Activated naive CD4-positive, alpha-beta T cell treated with anti-CD3 and anti-CD28 coated beads for 36 hours (primary cell): Measurements from ENCODE around the gene SYDE2. TPM values are rescaled to one million over a fixed set of nuclear protein-coding genes. Genes with fewer than 3 reads are reported as not detected.
"Not testable (repeated sequence)": the region's sequence is repeated elsewhere in the genome, so short reads cannot be mapped to it uniquely, and the experiment has no call there.

ENCODE experiments used
- CTCF ChIA-PET: fragments of 350-600 bp; sonication (Branson Sonifier 250); formaldehyde crosslinking; loops from one replicate; lab custom pipeline; 2021; ENCODE audit warnings: antibody characterized with exemption; lab: Charles Lee
- DNase-seq: peaks from one replicate; pipeline ENCODE4 v3.0.0-alpha.2; 2020
- H3K27ac Mint-ChIP-seq: one replicate; pipeline ENCODE4 v1.8.0; 2021; ENCODE audit warnings: mild to moderate bottlenecking, mixed read lengths
- H3K27me3 Mint-ChIP-seq: one replicate; pipeline ENCODE4 v1.8.0; 2021; ENCODE audit warnings: low read depth, mixed read lengths
- H3K36me3 Mint-ChIP-seq: one replicate; pipeline ENCODE4 v1.8.0; 2021; ENCODE audit warnings: low read depth, mixed read lengths
- H3K4me1 Mint-ChIP-seq: one replicate; pipeline ENCODE4 v1.8.0; 2021; ENCODE audit warnings: low read depth, mixed read lengths
- H3K4me3 Mint-ChIP-seq: one replicate; pipeline ENCODE4 v1.8.0; 2021; ENCODE audit warnings: mild to moderate bottlenecking, moderate library complexity, mixed read lengths
- H3K9me3 Mint-ChIP-seq: one replicate; pipeline ENCODE4 v1.8.0; 2021; ENCODE audit warnings: mixed read lengths
- intact Hi-C: fragments of 100-400 bp; cut with micrococcal nuclease; formaldehyde crosslinking; loops from one replicate; pipeline ENCODE4 v1.15.1; 2023
- total RNA-seq, 2 experiments: library from RNA; stranded (reverse); gene quantifications; one replicate each; pipeline ENCODE4 v1.2.3, GENCODE V29; 2021

The SYDE2 gene
- total RNA-seq, 2 experiments from 2014 or later: 4.4 to 5.1 TPM

DNA sequence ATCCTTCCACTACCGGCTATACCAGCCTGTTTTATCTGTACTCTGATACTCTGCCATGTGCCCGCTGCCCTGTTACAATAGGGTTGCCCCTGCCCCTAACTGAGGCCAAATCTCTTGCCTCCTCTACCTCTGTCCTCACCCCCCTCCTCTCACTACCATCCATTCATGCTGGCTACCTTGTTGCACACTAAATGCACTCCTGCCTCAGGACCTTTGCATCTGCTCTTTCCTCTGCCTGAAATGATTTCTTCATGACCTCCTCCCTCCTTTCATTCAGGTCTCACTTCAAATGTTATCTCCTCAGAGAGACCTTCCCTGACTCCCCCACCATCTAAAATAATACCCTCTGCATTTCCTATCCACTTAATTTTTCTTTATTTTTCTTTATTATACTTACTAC lies 7.7 kb upstream of the SYDE2 start:
- intact Hi-C loops: loop anchor here (10.0 kb wide), 2 partner anchors 1044 to 1186 kb away; partner anchors contain the start of gene ODF2L
- no peak overlapping the region for H3K27ac Mint-ChIP-seq
- H3K4me1 Mint-ChIP-seq: no peaks in the 10 kb centered on the region
- no peak overlapping the region for H3K4me3 Mint-ChIP-seq
- CTCF ChIA-PET: no interaction called here
- DNase-seq: no peak
- no peaks in the 10 kb centered on the region for H3K36me3 Mint-ChIP-seq
- H3K27me3 Mint-ChIP-seq: no peaks in the 10 kb centered on the region
- no peaks in the 10 kb centered on the region for H3K9me3 Mint-ChIP-seq

DNA sequence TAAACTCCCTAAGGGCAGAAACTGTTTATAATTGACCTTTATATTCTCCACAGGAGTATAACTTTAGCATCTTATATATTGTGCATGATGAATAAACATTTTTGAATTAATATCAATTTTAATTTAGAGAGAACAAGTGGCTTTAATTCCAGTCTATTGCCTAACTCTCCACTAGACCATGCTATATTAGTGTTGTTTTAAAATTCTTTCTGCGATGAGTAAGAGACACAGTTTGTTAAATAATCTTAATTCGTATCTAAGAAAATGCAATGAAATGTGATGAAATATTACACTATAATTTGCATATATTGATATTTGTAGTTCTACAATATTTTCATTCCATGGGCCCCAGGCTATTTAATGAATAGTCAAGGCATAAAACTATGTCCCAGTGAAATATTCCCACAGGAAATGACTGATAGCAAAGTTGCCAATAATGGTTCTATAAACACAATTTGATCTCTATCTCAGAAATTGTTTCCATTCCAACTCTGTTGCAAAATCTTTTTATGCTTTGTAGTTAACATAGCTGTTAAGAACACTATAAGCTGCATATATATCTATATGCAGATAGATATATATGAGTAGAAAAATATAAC lies 2.9 kb upstream of the SYDE2 start:
- H3K27me3 Mint-ChIP-seq: no peaks in the 10 kb centered on the region
- CTCF ChIA-PET: interaction anchor here (0.6 to 1.0 kb wide), 2 partner anchors 259 to 1761 kb away, joined by 3 to 5 read pairs; no protein-coding TSS in a partner anchor
- peaks cover 4% of the 10 kb centered on the region for H3K36me3 Mint-ChIP-seq
- intact Hi-C loops: loop anchor here (5.0 to 10.0 kb wide), 3 partner anchors 696 to 1191 kb away; partner anchors contain the start of genes GNG5, ODF2L and SPATA1
- no peaks in the 10 kb centered on the region for H3K9me3 Mint-ChIP-seq
- H3K4me3 Mint-ChIP-seq: no peak overlapping the region
- no peak for DNase-seq
- peaks cover 16% of the 10 kb centered on the region for H3K4me1 Mint-ChIP-seq
- no peak overlapping the region for H3K27ac Mint-ChIP-seq

DNA sequence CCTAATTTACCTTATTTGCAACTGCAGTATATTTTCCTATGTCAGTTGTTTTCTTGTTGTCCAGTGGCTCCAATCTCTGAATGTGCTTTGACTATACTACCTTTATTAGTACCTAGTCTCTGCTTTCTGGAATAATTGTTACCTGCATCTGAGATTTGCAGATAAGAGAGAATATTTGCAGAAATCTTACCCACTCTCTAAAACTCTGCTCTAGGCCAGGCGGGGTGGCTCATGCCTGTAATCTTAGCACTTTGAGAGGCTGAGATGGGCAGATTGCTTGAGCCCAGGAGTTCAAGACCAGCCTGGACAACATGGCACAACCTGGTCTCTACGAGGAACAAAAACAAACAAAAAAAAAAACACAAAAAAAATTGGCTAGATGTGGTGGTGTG lies 2.0 kb upstream of the SYDE2 start:
- intact Hi-C loops: loop anchor here (5.0 to 10.0 kb wide), 3 partner anchors 696 to 1192 kb away; partner anchors contain the start of genes GNG5, ODF2L and SPATA1
- CTCF ChIA-PET: interaction anchor here (0.6 to 1.5 kb wide), 3 partner anchors 52 to 1762 kb away, joined by 3 to 5 read pairs (median 5); no protein-coding TSS in a partner anchor
- Mint-ChIP-seq H3K27me3 (no peaks in the 10 kb centered on the region), H3K27ac (no peak overlapping the region), H3K9me3 (no peaks in the 10 kb centered on the region), H3K4me1 (peaks cover 23% of the 10 kb centered on the region), H3K4me3 (no peak overlapping the region), H3K36me3 (peaks cover 5% of the 10 kb centered on the region)
- no peak for DNase-seq

DNA sequence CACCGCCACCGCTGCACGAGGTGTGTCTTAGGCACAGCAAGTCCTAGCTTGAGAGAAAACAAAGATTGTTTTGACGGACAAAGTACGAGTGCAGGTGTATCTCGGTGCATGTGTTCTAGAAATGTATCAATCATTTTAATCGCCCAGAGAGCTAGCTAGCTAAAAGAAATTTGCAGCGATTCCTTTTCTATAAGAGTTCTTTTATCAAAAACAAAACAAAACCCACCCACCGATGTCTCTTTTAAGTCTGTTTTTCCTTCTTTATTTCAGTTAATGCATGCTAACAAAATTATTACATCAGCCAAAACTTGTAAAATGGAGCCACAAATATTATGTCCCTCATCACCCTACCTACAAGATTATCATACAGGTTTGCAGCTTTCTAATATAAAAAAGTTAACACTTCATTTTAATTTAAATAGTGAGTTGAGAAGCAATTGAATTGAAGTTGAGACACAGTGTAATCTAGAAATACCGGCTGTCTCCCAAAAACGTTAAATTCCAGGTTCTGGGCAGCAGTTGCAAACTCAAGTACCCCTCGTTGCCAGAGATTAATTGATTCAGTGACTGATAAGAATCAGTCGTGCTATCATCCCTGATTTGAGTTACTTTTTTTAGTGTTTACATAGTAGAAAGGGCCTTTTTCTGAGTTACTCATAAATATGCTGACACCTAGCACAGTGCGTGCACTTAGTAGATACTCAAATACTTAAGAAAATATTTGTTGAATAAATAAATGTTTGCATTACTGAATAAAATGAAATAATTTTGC lies 1.5 kb upstream of the SYDE2 start:
- no peaks in the 10 kb centered on the region for H3K27me3 Mint-ChIP-seq
- H3K4me1 Mint-ChIP-seq: peaks cover 26% of the 10 kb centered on the region
- H3K27ac Mint-ChIP-seq: peak overlapping the region; percentile 89
- CTCF ChIA-PET: interaction anchor here (0.8 to 1.5 kb wide), 3 partner anchors 52 to 257 kb away, joined by 3 to 5 read pairs (median 4); no protein-coding TSS in a partner anchor
- H3K36me3 Mint-ChIP-seq: peaks cover 8% of the 10 kb centered on the region
- H3K4me3 Mint-ChIP-seq: peak overlapping the region; percentile 98
- DNase-seq: no peak
- intact Hi-C loops: loop anchor here (5.0 to 10.0 kb wide), 3 partner anchors 695 to 1193 kb away; partner anchors contain the start of genes GNG5, ODF2L and SPATA1
- no peaks in the 10 kb centered on the region for H3K9me3 Mint-ChIP-seq

DNA sequence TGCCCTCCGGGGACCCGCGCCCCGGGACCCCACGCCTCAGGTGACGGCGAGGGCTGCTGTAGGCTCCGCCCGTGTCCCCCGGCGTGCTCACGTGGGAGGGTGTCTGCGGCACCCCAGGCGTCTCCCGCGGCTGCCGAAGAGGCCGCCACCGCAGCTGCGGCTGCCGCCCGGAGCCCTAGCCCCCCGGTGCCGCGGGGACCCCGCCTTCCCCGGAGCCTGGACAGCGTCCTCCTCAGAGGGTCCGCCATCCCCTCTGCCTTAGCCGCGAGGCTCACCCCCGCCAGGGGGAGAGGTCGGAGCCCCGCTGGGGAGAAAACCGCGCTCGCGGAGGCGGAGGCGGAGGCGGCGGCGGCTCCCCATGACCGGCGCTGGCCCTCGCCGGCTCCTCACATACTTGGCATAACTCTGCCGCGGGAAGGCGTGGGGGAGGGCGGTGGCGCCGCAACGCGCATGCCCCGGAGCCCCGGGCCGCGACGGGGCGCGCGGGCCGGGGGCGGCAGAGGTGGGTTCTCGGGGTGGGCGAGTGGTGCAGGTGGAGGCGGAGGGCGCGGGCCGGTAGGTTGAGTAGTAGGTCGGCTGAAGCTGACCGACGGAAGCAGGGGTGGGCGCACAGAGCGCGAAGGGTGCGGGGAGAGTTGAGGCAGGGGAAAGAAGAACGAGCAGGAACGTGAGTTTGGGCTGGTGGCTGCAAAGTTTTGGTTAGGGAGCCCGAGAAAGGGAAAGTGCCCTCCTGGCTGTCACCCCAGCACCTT lies 700 bp upstream of the SYDE2 start:
- peak overlapping the region; percentile 89 for H3K27ac Mint-ChIP-seq
- intact Hi-C loops: loop anchor here (1.0 to 10.0 kb wide), 14 partner anchors 53 to 1193 kb away; partner anchors contain the start of genes BCL10, C1orf52, CTBS and GNG5
- no peaks in the 10 kb centered on the region for H3K27me3 Mint-ChIP-seq
- peaks cover 29% of the 10 kb centered on the region for H3K4me1 Mint-ChIP-seq
- CTCF ChIA-PET: interaction anchor here (0.8 to 1.5 kb wide), 3 partner anchors 10 to 257 kb away, joined by 3 to 5 read pairs (median 4); no protein-coding TSS in a partner anchor
- H3K9me3 Mint-ChIP-seq: no peaks in the 10 kb centered on the region
- peak overlapping the region; percentile 98 for H3K4me3 Mint-ChIP-seq
- peaks cover 8% of the 10 kb centered on the region for H3K36me3 Mint-ChIP-seq
- peak; percentile 68 for DNase-seq

DNA sequence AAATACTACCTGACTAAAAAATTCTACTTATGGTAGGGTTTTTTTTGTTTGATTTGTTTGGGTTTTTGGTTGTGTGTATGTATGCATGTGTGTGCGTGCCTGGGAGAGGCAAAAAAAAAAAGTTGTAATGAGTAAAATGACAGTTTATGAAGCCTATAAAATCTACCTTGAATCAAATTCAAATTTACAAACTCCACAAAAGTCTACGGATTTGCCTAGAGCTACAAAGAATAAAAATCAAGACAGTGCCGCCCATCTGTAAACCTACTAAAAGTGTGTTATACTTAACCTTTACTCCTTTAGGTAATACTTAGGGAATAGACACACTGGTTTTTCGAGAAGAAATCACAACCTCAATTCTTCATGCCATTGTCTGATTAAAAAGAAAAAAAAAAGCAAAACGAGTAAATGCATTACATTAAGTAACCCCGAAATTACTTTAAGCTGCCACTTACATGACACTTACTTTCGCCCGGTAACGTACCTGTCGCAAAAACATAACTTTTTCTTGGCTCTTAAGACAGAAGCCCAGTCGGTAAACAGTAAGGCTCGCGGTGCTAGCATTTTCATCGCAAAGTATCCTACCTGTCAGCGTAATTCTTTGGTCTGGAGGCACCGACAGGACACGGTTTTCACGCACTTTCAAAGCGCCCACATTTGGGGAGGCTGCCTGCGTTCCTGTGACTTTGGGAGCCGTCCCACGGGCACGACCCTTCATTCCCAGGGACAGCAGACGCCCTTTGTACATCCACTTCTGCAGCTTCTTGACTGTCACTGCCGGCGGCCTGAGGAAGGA lies 951 bp downstream of the SYDE2 start:
- intact Hi-C loops: loop anchor here (2.0 to 10.0 kb wide), 7 partner anchors 51 to 1195 kb away; partner anchors contain the start of genes GNG5, ODF2L, SPATA1 and ZNHIT6
- peaks cover 9% of the 10 kb centered on the region for H3K36me3 Mint-ChIP-seq
- H3K4me1 Mint-ChIP-seq: peaks cover 39% of the 10 kb centered on the region
- DNase-seq: peak; percentile 47
- H3K9me3 Mint-ChIP-seq: no peaks in the 10 kb centered on the region
- CTCF ChIA-PET: interaction anchor here (0.6 to 2.9 kb wide), 5 partner anchors 39 to 115 kb away, joined by 3 to 14 read pairs (median 6); partner anchors contain the start of gene C1orf52
- peak overlapping the region; percentile 88 for H3K4me3 Mint-ChIP-seq
- peak overlapping the region; percentile 36 for H3K27ac Mint-ChIP-seq
- H3K27me3 Mint-ChIP-seq: no peaks in the 10 kb centered on the region

DNA sequence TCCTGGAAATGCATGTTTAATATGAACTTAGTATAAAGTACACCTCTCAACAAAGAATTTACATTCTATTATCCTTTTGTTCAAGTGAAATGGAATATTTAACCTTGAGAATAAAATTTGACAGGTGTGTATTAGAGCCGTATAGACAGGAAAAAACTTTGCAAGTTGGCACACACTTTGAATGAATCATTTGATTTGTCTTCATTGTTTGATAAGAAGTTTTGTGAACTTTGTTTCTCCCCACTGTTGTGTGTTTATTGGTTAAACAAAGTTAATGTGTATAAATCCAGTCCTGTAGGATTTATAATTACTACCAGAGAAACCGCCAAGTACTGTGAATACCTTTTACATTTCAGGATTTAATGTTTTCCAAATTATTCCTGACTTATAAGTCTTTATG lies 2.0 kb downstream of the SYDE2 start:
- CTCF ChIA-PET: interaction anchor here (1.1 to 2.9 kb wide), 3 partner anchors 56 to 89 kb away, joined by 5 to 14 read pairs (median 6); no protein-coding TSS in a partner anchor
- Mint-ChIP-seq H3K9me3 (no peaks in the 10 kb centered on the region), H3K4me1 (peaks cover 39% of the 10 kb centered on the region), H3K36me3 (peaks cover 9% of the 10 kb centered on the region), H3K27me3 (no peaks in the 10 kb centered on the region), H3K4me3 (peak overlapping the region; percentile 37), H3K27ac (no peak overlapping the region)
- intact Hi-C loops: no loop called here
- no peak for DNase-seq

DNA sequence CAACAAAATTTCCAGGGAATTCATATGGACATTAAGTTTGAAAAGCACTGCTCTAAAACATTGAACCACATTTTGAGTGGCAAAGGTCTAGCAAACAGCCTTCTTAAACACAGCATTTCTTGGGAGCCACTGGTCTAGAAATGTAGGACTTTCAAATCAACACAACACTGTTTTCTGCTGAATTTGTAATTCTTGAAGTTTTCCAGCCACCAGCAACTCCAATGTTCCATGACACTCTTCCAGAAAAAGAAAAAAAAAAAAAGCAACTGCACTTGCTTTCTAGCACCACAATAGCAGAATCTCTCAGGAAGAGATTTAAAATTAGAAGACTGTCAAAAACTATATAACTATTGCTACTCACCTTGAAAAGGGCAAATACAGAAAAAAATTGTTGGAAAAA lies 4.5 kb downstream of the SYDE2 start:
- H3K9me3 Mint-ChIP-seq: no peaks in the 10 kb centered on the region
- no peak overlapping the region for H3K27ac Mint-ChIP-seq
- H3K4me1 Mint-ChIP-seq: peaks cover 30% of the 10 kb centered on the region
- CTCF ChIA-PET: no interaction called here
- no peak overlapping the region for H3K4me3 Mint-ChIP-seq
- intact Hi-C loops: no loop called here
- peaks cover 5% of the 10 kb centered on the region for H3K36me3 Mint-ChIP-seq
- DNase-seq: no peak
- H3K27me3 Mint-ChIP-seq: no peaks in the 10 kb centered on the region

DNA sequence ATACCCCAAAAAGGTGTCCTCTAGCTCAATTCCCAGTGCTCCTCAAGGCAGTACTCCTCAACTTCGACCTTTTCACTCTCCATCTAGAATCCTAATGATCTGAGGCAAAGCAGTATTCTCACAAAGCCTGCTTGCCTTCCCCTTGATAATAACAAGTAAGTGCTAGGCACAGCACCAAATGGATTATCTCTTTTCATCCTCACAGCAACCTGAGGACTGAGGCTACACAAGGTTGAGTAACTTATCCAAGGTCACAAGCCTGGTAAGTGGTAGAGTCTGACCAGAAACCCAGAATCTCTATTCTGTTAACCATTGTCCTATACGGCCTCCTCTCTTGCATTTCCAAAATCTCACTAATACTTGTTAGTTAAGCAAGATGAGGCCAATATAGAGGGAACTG lies 5.1 kb downstream of the SYDE2 start:
- intact Hi-C loops: no loop called here
- Mint-ChIP-seq H3K36me3 (peaks cover 7% of the 10 kb centered on the region), H3K27ac (no peak overlapping the region), H3K4me1 (peaks cover 30% of the 10 kb centered on the region), H3K4me3 (no peak overlapping the region), H3K9me3 (no peaks in the 10 kb centered on the region), H3K27me3 (no peaks in the 10 kb centered on the region)
- CTCF ChIA-PET: interaction anchor here (0.7 kb wide), 1 partner anchor 349 kb away, joined by 4 read pairs; no protein-coding TSS in a partner anchor
- no peak for DNase-seq

DNA sequence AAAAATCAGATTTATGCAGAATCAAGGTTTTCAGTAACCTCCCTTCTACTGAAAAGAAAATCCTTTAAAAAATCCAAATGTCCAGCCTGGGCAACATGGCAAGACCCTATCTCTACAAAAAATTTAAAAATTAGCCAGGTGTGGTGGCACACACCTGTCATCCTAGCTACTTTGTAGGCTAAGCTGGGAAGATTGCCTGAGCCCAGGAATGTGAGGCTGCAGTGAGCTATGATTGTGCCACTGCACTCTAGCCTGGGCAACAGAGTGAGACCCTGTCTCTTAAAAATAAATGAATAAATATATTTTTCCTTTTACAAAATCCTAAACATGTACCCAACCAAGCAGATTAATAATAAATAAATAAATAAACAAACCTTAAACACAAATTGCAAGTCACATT lies 8.7 kb downstream of the SYDE2 start:
- H3K27ac Mint-ChIP-seq, H3K9me3 Mint-ChIP-seq, DNase-seq, H3K27me3 Mint-ChIP-seq, H3K4me3 Mint-ChIP-seq, intact Hi-C loops: not testable (repeated sequence)
- CTCF ChIA-PET: interaction anchor here (1.0 kb wide), 1 partner anchor 63 kb away, joined by 4 read pairs; no protein-coding TSS in a partner anchor
- Mint-ChIP-seq H3K36me3 (peaks cover 19% of the 10 kb centered on the region), H3K4me1 (peaks cover 15% of the 10 kb centered on the region)

DNA sequence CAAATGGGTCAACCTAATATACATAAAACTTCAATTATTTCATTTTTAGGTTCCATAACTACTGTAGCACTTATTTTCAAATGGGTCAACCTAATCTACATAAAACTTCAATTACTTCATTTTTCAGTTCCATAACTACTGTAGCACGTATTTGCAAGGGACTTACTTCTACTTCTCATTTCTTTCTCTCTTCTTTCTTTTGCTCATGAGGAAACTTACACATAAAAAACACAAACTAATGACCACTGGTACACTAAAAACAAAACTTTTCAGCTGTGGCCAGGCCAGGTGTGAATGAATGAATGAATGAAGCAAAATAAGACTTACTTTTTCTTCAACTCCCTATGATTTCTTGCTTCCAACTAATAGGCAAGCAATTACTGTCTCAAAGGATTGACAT lies 11.7 kb downstream of the SYDE2 start:
- CTCF ChIA-PET: no interaction called here
- H3K27ac Mint-ChIP-seq: no peak overlapping the region
- H3K4me1 Mint-ChIP-seq: peaks cover 2% of the 10 kb centered on the region
- no peaks in the 10 kb centered on the region for H3K9me3 Mint-ChIP-seq
- no peaks in the 10 kb centered on the region for H3K27me3 Mint-ChIP-seq
- no peak overlapping the region for H3K4me3 Mint-ChIP-seq
- intact Hi-C loops: no loop called here
- no peak for DNase-seq
- H3K36me3 Mint-ChIP-seq: peaks cover 18% of the 10 kb centered on the region
